ENCODE data around the gene MOSPD2.

MOSPD2 gene

DNA sequence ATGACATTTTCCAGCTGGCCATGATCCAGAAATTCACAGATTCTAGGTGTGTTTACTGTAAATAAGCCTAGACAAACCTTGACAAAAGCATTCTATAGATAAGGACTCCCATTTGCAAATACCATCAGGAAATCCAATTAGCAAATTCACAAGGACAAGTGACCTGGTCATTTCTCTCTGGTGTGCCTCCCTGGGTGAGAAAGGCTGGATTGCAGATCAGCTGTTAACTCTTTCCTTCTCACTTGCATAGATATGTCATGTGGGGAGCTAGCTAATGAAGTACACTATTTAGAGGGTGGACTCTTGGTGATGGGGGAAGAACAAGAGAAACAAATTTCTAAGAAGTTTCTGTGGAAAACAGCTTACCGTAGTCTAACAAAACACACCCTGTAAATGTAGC is 58.9 kb downstream of the MOSPD2 start:
- no peak for ATAC-seq
- TF ChIP-seq POU6F1 (CRISPR knock-in tag; IDR thresholded peaks at IDR 0.05; ENCODE audit: borderline replicate concordance, low read depth) (no peak), ZNF70 (CRISPR knock-in tag; IDR thresholded peaks at IDR 0.05) (no peak), ZFP30 (CRISPR knock-in tag; IDR thresholded peaks at IDR 0.05) (no peak), ZFP3 (CRISPR knock-in tag; IDR thresholded peaks at IDR 0.05) (no peak), CSDC2 (CRISPR knock-in tag; IDR thresholded peaks at IDR 0.05) (no peak), ZNF8 (CRISPR knock-in tag; IDR thresholded peaks at IDR 0.05) (no peak), ARNTL (CRISPR knock-in tag; IDR thresholded peaks at IDR 0.05; ENCODE audit: borderline replicate concordance, low read depth) (no peak), TOX (CRISPR knock-in tag; IDR thresholded peaks at IDR 0.05; ENCODE audit: borderline replicate concordance) (no peak), CREB5 (CRISPR knock-in tag; IDR thresholded peaks at IDR 0.05; ENCODE audit: low read depth) (no peak), ZC3H10 (CRISPR knock-in tag; IDR thresholded peaks at IDR 0.05) (no peak), ESRRG (CRISPR knock-in tag; IDR thresholded peaks at IDR 0.05) (no peak), ZNF565 (CRISPR knock-in tag; conservative IDR thresholded peaks at IDR 0.05; ENCODE audit: low read depth) (no peak), GLIS3 (CRISPR knock-in tag; IDR thresholded peaks at IDR 0.05) (no peak), ISL1 (CRISPR knock-in tag; IDR thresholded peaks at IDR 0.05) (no peak)
- TF ChIP-seq, protein P1, sequence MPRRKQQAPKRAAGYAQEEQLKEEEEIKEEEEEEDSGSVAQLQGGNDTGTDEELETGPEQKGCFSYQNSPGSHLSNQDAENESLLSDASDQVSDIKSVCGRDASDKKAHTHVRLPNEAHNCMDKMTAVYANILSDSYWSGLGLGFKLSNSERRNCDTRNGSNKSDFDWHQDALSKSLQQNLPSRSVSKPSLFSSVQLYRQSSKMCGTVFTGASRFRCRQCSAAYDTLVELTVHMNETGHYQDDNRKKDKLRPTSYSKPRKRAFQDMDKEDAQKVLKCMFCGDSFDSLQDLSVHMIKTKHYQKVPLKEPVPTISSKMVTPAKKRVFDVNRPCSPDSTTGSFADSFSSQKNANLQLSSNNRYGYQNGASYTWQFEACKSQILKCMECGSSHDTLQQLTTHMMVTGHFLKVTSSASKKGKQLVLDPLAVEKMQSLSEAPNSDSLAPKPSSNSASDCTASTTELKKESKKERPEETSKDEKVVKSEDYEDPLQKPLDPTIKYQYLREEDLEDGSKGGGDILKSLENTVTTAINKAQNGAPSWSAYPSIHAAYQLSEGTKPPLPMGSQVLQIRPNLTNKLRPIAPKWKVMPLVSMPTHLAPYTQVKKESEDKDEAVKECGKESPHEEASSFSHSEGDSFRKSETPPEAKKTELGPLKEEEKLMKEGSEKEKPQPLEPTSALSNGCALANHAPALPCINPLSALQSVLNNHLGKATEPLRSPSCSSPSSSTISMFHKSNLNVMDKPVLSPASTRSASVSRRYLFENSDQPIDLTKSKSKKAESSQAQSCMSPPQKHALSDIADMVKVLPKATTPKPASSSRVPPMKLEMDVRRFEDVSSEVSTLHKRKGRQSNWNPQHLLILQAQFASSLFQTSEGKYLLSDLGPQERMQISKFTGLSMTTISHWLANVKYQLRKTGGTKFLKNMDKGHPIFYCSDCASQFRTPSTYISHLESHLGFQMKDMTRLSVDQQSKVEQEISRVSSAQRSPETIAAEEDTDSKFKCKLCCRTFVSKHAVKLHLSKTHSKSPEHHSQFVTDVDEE (CRISPR knock-in tag; IDR thresholded peaks at IDR 0.05): no peak
- TF ChIP-seq, protein P2, sequence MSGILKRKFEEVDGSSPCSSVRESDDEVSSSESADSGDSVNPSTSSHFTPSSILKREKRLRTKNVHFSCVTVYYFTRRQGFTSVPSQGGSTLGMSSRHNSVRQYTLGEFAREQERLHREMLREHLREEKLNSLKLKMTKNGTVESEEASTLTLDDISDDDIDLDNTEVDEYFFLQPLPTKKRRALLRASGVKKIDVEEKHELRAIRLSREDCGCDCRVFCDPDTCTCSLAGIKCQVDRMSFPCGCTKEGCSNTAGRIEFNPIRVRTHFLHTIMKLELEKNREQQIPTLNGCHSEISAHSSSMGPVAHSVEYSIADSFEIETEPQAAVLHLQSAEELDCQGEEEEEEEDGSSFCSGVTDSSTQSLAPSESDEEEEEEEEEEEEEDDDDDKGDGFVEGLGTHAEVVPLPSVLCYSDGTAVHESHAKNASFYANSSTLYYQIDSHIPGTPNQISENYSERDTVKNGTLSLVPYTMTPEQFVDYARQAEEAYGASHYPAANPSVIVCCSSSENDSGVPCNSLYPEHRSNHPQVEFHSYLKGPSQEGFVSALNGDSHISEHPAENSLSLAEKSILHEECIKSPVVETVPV (CRISPR knock-in tag; IDR thresholded peaks at IDR 0.05): no peak

DNA sequence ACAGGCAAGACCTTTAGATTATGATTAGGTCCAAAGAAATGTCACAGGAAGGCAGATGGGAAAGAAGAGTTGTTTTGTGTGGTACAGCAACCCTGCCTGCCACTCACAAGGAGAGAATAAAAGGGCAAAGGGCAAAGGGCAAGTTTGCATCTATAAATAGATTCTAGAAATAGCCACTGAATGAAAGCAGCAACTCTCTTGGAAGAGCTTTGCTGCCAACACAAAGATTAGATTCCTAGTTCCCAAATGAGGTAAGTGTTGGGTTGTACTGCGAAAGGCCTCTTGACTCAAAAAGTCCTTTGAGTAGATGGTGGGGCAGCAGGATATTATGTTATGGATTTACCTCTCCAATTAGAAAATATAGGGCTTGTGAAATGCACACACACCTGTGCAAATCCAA is 61.2 kb downstream of the MOSPD2 start:
- TF ChIP-seq ZC3H10 (CRISPR knock-in tag; IDR thresholded peaks at IDR 0.05) (no peak), ZFP3 (CRISPR knock-in tag; IDR thresholded peaks at IDR 0.05) (no peak)
- no peak for ATAC-seq

DNA sequence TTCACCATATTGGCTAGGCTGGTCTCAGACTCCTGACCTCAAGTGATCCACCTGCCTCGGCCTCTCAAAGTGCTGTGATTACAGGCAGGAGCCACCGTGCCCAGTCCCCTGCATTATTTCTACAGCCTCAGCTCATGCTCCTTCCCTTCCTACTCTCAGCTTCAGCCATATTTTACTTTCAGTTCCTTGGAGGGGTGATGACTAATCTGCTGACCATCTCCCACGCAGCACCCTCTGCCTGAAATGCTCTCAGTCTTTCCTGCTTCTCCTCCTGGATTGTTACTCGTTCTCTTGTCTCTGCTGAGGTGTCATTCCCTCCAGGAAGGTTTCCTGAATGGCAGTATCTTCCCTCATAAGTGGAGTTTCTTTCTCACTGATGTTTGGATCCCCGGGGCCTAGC is 63.3 kb downstream of the MOSPD2 start:
- peak; percentile 94 for ATAC-seq

More for the DNA sequence above, 63.3 kb downstream of the MOSPD2 start:
- TF ChIP-seq PPARA (CRISPR knock-in tag; IDR thresholded peaks at IDR 0.05; ENCODE audit: borderline replicate concordance): no peak
- TF ChIP-seq ZNF565 (CRISPR knock-in tag; conservative IDR thresholded peaks at IDR 0.05; ENCODE audit: low read depth): no peak
- no peak for TF ChIP-seq ZFP3 (CRISPR knock-in tag; IDR thresholded peaks at IDR 0.05)
- TF ChIP-seq ZFP30 (CRISPR knock-in tag; IDR thresholded peaks at IDR 0.05): no peak
- TF ChIP-seq, protein P3, sequence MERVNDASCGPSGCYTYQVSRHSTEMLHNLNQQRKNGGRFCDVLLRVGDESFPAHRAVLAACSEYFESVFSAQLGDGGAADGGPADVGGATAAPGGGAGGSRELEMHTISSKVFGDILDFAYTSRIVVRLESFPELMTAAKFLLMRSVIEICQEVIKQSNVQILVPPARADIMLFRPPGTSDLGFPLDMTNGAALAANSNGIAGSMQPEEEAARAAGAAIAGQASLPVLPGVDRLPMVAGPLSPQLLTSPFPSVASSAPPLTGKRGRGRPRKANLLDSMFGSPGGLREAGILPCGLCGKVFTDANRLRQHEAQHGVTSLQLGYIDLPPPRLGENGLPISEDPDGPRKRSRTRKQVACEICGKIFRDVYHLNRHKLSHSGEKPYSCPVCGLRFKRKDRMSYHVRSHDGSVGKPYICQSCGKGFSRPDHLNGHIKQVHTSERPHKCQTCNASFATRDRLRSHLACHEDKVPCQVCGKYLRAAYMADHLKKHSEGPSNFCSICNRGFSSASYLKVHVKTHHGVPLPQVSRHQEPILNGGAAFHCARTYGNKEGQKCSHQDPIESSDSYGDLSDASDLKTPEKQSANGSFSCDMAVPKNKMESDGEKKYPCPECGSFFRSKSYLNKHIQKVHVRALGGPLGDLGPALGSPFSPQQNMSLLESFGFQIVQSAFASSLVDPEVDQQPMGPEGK (CRISPR knock-in tag; IDR thresholded peaks at IDR 0.05; ENCODE audit: borderline replicate concordance): no peak
- no peak for TF ChIP-seq ISL1 (CRISPR knock-in tag; IDR thresholded peaks at IDR 0.05)
- no peak for TF ChIP-seq OSR1 (CRISPR knock-in tag; IDR thresholded peaks at IDR 0.05)
- no peak for TF ChIP-seq TOX (CRISPR knock-in tag; IDR thresholded peaks at IDR 0.05; ENCODE audit: borderline replicate concordance)
- TF ChIP-seq, protein P1 (CRISPR knock-in tag; IDR thresholded peaks at IDR 0.05): no peak
- TF ChIP-seq CSDC2 (CRISPR knock-in tag; IDR thresholded peaks at IDR 0.05): no peak
- no peak for TF ChIP-seq ESRRG (CRISPR knock-in tag; IDR thresholded peaks at IDR 0.05)
- TF ChIP-seq CREB5 (CRISPR knock-in tag; IDR thresholded peaks at IDR 0.05; ENCODE audit: low read depth): no peak
